ENCODE results near the gene FSCN2.

GRCh38 chr17:81541123-81541522 is 12.9 kb downstream of the FSCN2 start:
- TF ChIP-seq CTCF (IDR thresholded peaks at IDR 0.05) (no peak), POLR2A (IDR thresholded peaks at IDR 0.05) (no peak)
